ENCODE data around the gene FAM110A.
"Not testable (repeated sequence)": the region's sequence is repeated elsewhere in the genome, so short reads cannot be mapped to it uniquely, and the experiment has no call there.

FAM110A gene

DNA sequence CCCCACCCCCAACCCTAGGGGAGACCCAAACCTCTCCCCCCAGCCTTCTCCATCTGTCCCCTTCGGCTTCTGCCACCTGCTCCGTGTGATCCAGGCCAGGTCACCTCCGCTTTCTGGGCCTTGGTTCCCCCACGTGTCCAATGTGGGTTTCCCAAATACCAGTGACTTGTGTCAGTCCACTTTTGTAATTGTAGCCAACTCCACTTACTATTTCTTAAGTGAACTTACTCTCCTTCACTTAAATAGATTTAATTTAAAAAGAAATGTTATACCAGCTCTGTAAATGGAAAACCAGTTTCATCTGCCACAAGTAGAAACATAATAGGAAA lies 10.0 kb upstream of the FAM110A start:
- DNase-seq (ENCODE audit: low read depth in 2 of 2): no peak

- no peak for DNase-seq (ENCODE audit: low read depth in 2 of 2)
These were observed 9.0 kb upstream of the FAM110A start for GRCh38 chr20:824490-824889.

GRCh38 chr20:824916-825315 lies 8.6 kb upstream of the FAM110A start:
- DNase-seq (ENCODE audit: low read depth in 2 of 2): no peak

- no peak for DNase-seq (ENCODE audit: low read depth in 2 of 2)
These were observed 7.6 kb upstream of the FAM110A start for GRCh38 chr20:825710-826421.

GRCh38 chr20:826695-827323 lies 6.7 kb upstream of the FAM110A start:
- DNase-seq (ENCODE audit: low read depth in 2 of 2): no peak

DNA sequence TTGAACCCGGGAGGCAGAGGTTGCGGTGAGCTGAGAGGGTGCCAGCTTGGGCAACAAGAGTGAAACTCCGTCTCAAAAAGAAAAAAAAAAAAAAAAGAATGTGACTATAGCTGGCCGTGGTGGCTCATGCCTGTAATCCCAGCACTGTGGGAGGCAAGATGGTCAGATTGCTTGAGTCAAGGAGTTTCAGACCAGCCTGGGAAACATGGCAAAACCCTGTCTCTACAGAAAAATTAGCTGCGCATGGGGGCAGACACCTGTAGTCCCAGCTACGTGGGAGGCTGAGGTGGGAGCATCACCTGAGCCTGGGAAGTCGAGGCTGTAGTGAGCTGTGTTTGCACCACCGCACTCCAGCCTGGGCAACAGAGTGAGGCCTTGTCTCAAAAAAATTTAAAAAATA lies 5.5 kb upstream of the FAM110A start:
- not testable (repeated sequence) for DNase-seq (ENCODE audit: low read depth in 2 of 2)

DNA sequence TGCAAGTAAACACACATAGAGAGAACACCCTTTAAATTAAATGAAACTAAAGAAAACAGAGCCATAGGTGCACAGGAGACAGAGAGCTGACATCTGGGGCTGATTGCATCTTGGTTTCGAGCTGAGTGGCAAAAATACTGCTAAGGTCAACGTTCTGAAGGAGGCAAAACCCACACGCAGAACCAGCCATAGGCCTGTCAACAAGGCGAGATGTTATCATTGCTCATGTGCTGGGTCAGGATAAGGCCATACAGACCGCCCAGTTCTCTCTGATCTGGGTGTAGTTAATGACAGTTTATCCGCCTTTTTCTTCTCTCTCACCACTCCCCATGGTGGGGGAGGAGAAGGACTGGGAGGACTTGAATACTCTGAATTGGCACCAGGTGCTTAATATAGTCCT lies 4.5 kb upstream of the FAM110A start:
- no peak for DNase-seq (ENCODE audit: low read depth in 2 of 2)

- no peak for DNase-seq (ENCODE audit: low read depth in 2 of 2)
These were observed 4.0 kb upstream of the FAM110A start for GRCh38 chr20:829551-829950.

DNA sequence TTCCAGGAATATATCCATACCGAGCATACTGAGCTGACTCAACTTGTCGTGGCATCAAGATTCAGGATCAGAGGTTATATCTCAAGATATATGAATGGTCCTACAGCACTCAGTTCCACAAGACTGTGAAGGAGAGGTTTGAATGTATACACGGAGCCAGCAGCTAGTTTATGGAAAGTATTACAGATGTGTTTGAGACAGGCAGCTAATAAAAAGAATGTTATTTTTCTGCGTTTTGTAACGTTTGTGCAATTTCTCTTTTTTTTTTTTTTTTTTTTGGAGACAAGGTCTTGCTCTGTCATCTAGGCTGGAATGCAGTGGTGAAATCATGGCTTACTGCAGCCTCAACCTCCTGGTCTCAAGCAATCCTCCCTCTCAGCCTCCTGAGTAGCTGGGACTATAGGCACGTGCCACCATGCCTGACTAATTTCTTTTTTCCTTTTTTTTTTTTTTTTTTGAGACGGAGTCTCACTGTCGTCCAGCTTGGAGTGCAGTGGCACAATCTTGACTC lies 3.4 kb upstream of the FAM110A start:
- no peak for DNase-seq (ENCODE audit: low read depth in 2 of 2)

DNA sequence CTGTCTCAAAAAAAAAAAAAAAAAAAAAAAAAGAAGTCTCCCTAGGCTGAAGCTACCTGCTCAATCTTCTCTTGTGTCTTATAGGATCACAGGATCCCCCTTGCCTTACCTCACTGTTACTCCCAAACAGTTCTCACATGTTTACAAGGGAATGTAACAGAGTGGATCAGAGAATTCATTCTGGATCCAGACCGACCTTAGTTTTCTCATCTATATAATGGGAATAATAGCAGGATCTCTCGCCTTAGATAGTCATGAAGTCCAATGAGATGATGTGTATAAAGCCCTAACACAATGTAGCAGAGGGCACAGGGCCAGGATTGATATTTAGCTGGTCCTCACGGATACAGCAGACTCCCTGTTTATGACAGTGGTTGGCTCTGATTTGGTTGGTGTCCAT lies 2.3 kb upstream of the FAM110A start:
- DNase-seq (ENCODE audit: low read depth in 2 of 2): no peak

DNA sequence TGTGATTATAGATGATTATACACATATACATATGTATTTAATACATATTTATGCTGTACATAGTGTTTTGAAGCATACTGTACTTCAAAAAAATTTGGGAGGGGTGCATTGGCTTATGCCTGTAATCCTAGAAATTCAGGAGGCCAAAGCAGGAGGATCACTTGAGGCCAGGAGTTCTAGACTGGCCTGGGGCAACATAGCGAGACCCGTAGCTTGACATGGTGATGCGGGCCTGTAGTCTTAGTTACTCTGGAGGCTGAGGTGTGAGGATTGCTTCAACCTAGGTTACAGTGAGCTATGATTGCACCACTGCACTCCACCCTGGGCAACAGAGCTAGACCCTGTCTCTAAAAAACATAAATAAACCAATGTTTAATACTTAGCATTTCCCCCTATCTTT lies 1.6 kb upstream of the FAM110A start:
- no peak for DNase-seq (ENCODE audit: low read depth in 2 of 2)

- DNase-seq (ENCODE audit: low read depth in 2 of 2): no peak
These were observed 430 bp upstream of the FAM110A start for GRCh38 chr20:833121-833449.

- DNase-seq (ENCODE audit: low read depth in 2 of 2): no peak
These were observed 734 bp downstream of the FAM110A start for GRCh38 chr20:834151-834746.

- DNase-seq (ENCODE audit: low read depth in 2 of 2): no peak
These were observed 2.1 kb downstream of the FAM110A start for GRCh38 chr20:835608-836045.

DNA sequence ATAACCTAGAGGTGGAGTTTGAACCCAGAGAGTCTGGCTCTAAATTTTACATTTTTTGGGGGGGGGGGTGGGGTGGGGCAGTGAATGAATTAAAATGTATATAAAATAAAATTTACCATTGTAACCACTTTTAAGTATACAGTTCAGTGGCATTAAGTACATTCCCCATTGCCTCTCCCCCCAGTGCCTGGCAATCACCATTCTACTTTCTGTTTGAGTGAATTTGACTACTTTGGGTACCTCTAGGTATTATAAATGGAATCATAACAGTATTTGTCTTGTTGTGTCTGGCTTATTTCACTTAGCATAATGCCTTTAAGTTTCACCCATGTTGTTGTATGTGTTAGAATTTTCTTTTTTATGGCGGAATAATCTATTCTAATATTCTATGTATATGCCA lies 2.7 kb downstream of the FAM110A start:
- DNase-seq (ENCODE audit: low read depth in 2 of 2): no peak

DNA sequence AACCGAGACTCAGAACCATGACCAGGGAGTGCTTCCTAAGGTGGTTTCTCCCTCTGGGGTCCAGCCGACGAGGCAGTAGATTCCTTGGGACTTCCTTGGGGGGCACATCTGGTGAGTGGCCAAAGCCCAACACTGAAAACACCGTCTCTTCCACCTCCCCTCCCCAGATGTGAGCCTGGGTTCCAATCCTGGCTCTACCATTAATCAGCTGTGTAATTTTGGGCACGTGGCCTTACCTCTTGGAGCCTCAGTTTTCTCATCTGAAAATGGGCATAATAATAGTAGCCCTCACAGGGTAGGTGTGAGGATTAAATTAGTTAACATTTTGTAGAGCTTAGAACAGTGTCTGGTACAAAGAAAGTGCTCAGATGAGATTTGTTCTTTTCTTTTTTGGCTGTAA lies 5.5 kb downstream of the FAM110A start:
- DNase-seq (ENCODE audit: low read depth in 2 of 2): no peak

GRCh38 chr20:839626-840025 lies 6.1 kb downstream of the FAM110A start:
- DNase-seq (ENCODE audit: low read depth in 2 of 2): no peak

DNA sequence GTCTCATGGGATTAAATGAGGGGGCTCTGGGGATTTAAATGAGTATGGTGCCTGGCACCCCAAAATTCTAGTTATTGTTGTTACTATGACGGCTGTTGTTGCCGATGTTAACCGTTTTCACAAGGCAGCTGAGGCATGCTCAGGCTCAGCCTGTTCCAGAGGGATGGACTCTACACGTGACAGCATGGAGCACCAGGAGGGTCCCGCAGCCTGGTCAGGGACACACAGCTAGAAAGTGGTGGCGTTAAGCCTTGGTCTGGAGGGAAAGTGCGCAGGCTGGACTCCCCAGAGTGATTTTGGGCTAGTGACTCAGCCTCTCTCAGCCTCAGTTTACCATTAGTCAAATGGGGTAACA lies 7.0 kb downstream of the FAM110A start:
- DNase-seq (ENCODE audit: low read depth in 2 of 2): no peak

- DNase-seq (ENCODE audit: low read depth in 2 of 2): no peak
These were observed 7.5 kb downstream of the FAM110A start for GRCh38 chr20:840858-841567.

DNA sequence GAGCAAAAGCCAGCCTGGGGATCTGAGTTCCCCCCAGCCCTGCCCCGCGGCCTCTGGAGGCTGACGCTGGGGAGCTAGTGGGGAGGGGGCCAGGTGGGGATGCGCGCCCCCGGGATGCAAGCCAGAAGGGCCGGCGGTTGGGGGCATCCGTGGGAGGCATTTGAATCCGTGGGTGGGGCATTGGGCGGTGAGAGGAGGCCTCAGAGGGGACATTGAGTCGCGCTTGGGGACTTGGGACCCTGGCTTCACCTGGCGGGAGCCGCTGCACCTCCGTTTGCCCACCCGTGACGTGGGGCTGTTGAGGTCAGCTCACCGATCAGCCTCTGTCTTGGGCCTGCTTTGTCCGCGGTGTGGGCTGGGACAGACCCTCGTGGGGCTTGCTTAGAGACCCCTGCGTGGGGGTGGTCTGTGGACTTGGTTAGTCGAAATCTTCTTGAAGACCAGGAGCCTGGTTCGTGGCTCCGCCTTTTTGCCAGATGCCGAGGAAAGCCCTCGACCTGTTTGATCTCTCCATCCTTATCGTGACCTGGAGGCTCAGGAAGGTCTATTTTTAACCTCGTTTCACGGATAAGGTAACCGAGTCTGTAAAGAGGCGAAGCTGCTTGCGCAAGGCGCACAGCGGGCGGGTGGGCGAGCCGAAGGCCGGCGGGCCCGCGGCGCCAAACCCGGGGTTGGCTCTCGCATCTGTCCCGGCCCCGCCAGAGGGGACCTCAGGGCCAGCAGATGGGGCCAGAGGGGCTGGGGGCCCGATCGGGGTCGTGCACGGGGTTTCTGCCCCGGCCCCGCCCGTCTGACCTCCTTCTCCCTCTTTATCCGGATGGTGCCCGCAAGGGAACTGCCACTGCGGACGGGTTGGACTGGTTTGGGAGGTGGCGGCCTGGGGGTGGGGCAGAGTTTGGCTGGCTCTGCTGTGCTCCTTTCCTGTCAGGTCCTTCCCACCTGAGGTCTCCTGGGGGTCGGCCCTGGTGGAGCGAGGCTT lies 8.3 kb downstream of the FAM110A start:
- DNase-seq (ENCODE audit: low read depth in 2 of 2): no peak

DNA sequence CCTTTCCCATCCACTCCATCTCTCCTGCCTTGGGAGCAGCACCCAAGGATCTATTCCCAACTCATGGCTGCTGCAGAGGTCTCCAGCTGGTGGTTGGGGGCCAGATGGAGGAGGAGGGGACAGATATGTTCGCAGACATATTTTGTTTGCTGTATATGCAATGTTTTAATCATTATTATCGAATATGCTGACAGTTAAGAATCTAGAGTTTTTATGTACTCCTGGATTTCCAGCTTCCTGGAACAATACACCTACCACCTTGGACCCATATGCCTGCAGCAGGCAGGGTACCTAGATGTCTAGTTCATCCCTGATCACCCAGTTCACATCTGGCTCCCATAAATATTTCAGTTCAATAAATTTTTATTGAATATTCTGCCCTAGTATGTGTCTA lies 9.0 kb downstream of the FAM110A start:
- DNase-seq (ENCODE audit: low read depth in 2 of 2): no peak

DNA sequence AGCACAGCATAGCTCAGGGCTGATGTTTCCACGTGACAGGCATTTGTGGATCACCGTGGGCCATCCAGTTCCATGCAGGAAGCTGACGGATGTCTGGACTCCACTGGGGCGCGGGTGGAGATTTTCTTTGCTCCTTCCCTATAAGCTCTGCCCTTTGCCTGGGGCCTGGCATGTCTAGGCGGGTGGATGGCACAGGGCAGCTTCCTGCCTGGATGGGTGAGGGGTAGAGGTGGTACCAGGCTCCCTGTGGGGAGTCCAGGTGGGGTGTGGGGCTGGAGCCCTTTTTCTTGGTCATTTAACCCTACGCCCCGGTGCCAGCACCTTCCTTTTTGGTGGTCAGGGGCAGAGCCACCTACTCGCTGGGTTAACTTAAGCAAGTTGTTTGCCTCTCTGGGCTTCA lies 10.4 kb downstream of the FAM110A start:
- no peak for DNase-seq (ENCODE audit: low read depth in 2 of 2)

Measured in stimulated activated CD8-positive, alpha-beta memory T cell treated with anti-CD3 and anti-CD28 coated beads, Interleukin-7, amount 100 ng/mL, for 1 hour (primary cell).